GM21723 (cell line): Measurements from ENCODE around the gene NOL4L.

Experiments
- ATAC-seq: cut with Tn5 transposase; IDR thresholded peaks from one replicate; pipeline ENCODE4 v1.9.1; 2021; ENCODE audit warnings: mild to moderate bottlenecking, moderate library complexity; ENCODE audit not compliant: unreplicated experiment

NOL4L gene

DNA sequence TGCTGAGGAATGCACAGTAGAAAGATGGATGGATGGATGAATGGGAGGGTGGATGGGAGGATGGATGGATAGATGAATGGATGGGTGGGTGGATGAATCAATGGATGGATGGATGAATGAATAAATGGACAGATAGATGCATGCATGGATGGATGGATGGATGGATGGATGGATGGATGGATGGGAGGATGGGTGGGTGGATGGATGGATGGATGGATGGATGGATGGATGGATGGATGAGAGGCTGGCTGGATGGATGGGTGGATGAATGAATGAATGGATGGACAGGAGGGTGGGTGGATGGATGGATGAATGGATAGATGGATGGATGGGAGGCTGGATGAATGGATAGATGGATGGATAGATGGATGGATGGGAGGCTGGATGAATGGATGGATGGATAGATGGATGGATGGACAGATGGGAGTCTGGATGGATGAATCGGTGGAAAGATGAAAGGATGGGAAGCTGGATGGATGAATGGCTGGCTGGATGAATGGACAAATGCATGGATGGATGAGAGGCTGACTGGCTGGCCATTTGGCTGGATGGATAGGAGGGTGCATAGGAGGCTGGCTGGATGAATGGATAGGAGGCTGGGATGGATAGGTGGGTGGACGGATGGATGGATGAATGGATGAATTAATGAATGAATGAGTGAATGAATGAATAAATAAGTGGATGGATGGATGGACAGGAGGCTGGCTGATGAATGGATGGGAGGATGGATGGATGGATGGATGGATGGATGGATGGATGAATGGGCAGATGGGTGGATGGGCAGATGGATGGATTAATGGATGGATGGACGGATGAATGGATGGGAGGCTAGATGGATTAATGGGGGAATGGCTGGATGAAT, 28.3 kb upstream of the NOL4L start:
- no peak for ATAC-seq

- no peak for ATAC-seq
Measured at GRCh38 chr20:32612351-32613191, 27.4 kb upstream of the NOL4L start.

GRCh38 chr20:32611868-32612267, 26.7 kb upstream of the NOL4L start:
- ATAC-seq: no peak

DNA sequence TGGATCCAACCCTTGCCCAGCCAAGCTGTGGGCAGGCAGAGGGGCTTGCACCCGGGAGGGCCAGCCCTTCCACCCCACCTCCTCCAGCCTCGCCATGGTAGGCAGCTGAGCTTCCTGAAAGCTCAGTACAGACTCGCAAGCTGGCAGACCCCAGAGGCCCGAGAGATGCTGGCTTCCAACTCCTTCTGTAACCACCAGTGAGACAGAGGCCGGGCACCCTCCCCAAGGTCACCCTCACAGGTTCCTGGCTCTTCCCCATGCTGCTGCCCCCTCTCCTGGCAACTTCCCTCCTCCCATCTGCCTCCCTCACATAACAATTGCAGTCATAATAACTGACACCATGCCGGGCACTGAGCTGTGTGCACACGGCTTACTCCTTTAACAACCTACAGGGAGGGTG, 26.2 kb upstream of the NOL4L start:
- ATAC-seq: no peak

DNA sequence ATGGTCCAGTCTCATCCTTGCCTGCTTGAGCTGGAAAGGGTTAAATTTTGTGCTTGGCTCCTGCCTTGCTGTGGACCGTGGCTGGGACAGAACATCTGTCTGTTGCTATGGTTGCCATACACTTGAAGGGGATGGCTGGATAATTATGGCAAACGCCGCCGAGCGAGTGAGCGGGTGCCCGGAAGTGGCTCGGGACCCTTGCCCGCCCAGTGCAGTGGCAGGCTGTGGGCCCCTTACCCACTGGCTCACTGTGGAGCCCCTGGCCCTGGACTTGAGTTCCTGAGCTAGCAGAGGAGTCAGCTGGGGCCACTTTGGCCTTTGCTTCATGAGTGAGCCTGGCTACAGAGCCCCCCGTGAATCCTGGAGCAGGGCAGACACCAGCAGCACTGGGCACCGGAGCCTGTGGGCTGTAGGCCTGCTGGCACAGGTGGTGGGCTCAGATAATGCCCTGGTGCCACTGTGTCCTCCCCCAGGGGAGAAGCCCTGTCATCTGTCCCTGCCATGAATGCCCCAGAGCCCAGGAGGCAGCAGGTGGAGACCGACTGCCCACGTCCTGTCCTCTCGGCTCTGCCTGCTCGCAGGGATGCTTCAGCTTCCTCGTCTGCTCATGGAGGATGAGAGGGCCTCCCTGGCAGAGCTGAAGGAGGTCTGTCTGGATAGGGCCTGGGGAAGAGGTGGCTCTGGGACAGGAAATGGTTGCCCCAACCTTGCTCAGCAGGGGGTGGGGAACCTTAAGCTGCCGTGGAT, 25.5 kb upstream of the NOL4L start:
- ATAC-seq: no peak

GRCh38 chr20:32609993-32610392, 24.9 kb upstream of the NOL4L start:
- no peak for ATAC-seq

GRCh38 chr20:32609111-32609773, 24.1 kb upstream of the NOL4L start:
- ATAC-seq: no peak

DNA sequence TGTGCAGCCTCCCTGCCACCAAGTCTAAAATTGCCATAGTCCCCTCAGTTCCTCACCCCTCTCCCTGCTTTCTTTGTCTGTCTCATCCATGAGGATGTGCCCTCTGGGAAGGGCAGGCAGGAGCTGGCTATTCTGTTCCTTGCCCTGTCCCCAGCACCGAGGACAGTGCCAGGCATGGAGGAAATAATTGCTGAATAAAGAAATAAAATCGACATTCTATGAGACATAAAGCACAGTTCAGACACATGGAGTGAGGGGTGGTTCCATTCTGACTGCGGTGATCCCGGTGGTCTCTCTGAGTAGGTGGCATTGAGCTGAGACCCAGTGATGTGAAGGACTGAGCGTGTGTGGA, 23.5 kb upstream of the NOL4L start:
- no peak for ATAC-seq

DNA sequence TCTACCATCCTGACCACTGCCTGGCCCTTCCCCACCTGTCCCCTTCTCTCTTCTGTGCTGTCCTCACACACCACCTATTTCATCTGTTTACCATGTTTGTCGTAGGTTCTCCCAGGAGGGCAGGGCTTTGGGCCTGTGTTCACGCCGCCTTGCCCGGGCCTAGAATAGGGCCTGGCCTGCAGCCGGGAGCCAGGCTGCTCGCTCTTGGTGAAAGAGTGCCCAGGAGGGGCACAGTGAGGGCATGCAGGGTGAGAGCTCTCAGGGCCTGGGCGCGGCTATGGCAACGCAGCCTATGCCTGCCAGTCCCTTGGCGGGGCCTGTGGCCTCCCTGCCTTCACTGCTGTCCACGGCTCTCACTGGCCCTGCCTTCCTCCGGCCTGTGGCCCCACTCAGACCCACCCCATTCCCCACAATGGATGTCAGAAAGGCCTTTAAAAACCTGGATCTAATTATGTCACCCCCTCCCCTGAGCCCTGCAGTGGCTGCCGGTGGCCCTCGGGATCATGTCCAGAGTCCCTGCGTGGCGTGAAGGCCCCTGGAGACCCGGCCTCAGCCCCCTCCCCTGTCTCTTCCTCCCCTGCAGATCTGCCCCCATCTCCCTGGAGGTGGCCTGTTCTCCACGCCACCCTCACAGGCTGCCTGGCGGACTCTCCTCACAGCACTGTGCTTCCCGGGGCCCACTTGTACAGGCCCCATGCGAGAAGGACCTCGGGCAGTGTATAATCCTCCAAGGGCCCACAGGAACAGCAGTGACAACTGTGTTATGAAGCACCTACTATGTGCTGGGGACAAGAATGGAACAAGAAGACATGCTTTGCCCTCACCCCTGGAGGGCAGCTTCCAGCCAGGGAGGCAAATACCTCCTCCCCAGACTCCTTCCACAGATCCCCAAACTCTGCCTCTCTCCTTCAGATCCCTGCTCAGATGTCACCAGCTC, 22.9 kb upstream of the NOL4L start:
- no peak for ATAC-seq

DNA sequence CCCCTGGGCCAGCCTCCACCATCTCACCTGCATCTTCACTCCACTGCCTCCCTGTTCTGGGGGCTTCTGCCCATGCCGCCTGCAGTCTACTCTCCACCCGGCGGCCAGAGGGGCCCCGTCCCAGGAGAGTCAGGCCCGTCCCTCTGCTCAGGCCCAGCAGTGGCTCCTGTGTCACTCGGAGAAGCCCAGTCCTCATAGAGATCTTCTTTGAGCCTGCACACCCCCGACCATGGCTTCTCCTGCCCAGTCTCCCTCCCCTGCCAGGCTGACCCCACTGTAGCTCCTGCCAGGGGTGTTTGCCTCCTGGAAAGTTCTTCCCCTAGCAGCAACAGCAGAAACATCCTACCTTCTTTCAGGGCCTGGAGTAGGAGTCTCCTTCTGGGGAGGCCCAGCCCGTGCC, 22.2 kb upstream of the NOL4L start:
- ATAC-seq: no peak

- no peak for ATAC-seq
Measured at GRCh38 chr20:32606790-32607189, 21.7 kb upstream of the NOL4L start.

DNA sequence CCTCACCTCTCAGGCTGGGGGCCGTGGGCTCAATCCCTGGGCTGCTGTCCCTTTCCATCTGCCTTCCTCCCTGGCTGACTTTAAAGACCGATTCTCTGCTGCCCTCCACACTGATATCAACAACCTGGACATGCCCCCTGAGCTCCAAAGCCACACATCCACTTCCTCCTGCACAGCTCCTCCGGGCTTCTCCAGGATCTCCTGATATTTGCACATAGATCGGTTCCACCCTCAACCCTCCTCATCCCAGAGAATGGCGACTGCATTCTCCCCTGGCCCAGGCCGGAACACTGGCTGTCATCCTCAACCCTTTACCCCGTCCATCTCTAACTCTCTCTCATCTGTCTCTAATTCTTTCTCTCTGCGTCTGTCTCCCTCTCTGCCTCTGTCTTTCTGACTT, 21.0 kb upstream of the NOL4L start:
- no peak for ATAC-seq

DNA sequence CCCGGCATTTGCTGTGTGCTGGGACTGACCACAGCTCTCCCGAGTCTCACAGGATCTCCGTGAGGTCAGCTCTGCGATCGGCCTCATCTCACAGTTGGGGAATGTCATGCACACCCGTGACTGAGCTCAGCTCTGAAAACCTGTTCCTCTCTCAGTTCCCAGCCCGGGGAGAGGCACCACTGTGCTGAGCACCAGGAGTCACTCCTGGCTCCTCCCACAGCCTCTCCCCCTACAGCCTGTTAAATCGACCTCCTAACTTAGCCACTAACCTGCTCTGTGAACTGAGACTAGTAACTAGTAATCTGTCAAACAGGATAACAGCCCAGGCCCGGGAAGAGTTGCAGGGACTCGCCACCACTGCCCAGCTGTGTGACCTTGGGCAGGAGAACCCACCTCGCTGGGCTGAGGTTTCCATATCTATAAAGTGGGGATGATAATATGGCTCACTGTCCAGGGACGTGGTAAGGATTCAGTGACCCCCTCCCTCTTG, 20.1 kb upstream of the NOL4L start:
- no peak for ATAC-seq

- ATAC-seq: no peak
Measured at GRCh38 chr20:32603046-32603726, 18.1 kb upstream of the NOL4L start.

GRCh38 chr20:32602273-32602672, 17.1 kb upstream of the NOL4L start:
- no peak for ATAC-seq

DNA sequence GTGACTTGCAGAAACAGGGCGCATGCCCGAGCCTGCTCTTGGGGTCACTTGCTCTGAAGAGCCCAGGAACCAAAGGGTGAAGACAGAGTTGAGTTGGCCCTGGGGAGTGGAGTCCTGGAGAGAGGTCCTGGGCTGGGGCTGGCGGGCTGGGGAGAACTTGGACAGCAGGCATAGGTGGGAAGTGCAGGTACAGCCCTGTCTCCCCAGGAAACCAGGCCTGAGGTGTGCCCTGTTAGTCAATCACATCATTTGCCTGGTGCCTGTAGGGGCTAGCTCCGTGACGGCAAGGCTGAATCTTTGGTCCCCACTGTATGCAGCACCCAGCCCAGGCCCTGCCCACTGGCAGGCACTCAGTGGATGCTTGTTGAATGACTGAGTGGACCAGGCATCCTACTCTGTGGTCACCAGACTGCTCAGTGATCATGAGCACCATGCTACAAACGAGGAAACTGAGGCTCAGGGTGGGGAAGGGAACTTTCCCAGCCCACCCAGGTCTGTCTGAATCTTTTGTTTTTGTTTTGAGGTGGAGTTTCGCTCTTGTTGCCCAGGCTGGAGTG, 15.6 kb upstream of the NOL4L start:
- no peak for ATAC-seq

DNA sequence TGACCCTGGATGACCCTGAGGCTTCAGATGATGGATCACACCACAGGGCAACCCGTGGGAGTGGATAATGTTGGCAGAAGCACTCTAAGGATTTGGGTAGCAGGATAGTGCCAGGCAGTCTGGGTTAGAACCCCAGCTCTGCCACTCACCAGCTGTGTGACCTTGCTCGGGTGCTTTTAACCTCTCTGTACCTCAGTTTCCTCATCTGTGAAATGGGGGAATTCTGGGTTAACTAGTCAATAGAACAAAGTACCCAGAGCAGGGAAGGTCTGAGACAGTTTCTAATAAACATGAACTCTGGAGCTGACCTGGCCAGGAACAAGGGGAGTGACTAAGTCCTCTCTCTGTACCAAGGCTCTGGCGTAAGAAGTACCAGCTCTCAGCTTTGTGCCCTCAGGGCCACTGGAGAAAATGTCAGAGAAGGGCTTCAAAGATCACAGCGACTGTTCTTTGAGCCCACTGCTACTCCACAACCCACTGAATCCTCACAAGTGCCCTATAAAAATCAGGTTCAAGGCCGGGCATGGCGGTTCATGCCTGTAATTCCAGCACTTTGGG, 14.7 kb upstream of the NOL4L start:
- no peak for ATAC-seq

GRCh38 chr20:32598606-32599005, 13.5 kb upstream of the NOL4L start:
- ATAC-seq: no peak

GRCh38 chr20:32597714-32598113, 12.6 kb upstream of the NOL4L start:
- ATAC-seq: no peak
